ENCODE measurements around the gene ZBTB17.

GRCh38 chr1:15989776-15990175 is 13.9 kb upstream of the ZBTB17 start:
- TF ChIP-seq POLR2AphosphoS5 (IDR thresholded peaks at IDR 0.05; ENCODE audit: low read depth, low read length) (no peak), POLR2A (IDR thresholded peaks at IDR 0.05; ENCODE audit: low read depth, low read length) (no peak), TAF1 (IDR thresholded peaks at IDR 0.05; ENCODE audit: low read depth, low read length) (no peak), PAX5 (IDR thresholded peaks at IDR 0.05; ENCODE audit: insufficient read depth, low read length, severe bottlenecking) (no peak)
